ENCODE measurements around the gene CFL1.
"Not testable (repeated sequence)": the region's sequence is repeated elsewhere in the genome, so short reads cannot be mapped to it uniquely, and the experiment has no call there.

The CFL1 gene

GRCh38 chr11:65856689-65857499 lies 1.1 kb downstream of the CFL1 start:
- DNase-seq (ENCODE audit: low read depth), result peak; percentile 78

GRCh38 chr11:65855927-65856363 lies 2.0 kb downstream of the CFL1 start:
- DNase-seq (ENCODE audit: low read depth), result no peak

- DNase-seq (ENCODE audit: low read depth), result no peak
Observed at GRCh38 chr11:65854852-65855837, 2.8 kb downstream of the CFL1 start.

GRCh38 chr11:65854161-65854592 lies 3.8 kb downstream of the CFL1 start:
- DNase-seq (ENCODE audit: low read depth), result no peak

GRCh38 chr11:65853246-65853979 lies 4.6 kb downstream of the CFL1 start:
- DNase-seq (ENCODE audit: low read depth), result no peak

- no peak for DNase-seq (ENCODE audit: low read depth)
Observed at GRCh38 chr11:65852508-65853245, 5.3 kb downstream of the CFL1 start.

- no peak for DNase-seq (ENCODE audit: low read depth)
Observed at GRCh38 chr11:65851811-65852507, 6.0 kb downstream of the CFL1 start.

GRCh38 chr11:65851083-65851579 lies 6.8 kb downstream of the CFL1 start:
- DNase-seq (ENCODE audit: low read depth), result peak; percentile 51

GRCh38 chr11:65850217-65851082 lies 7.5 kb downstream of the CFL1 start:
- DNase-seq (ENCODE audit: low read depth), result no peak

- DNase-seq (ENCODE audit: low read depth), result no peak
Observed at GRCh38 chr11:65849771-65850216, 8.2 kb downstream of the CFL1 start.

GRCh38 chr11:65849366-65849765 lies 8.6 kb downstream of the CFL1 start:
- DNase-seq (ENCODE audit: low read depth), result no peak

GRCh38 chr11:65848693-65849092 lies 9.3 kb downstream of the CFL1 start:
- DNase-seq (ENCODE audit: low read depth), result not testable (repeated sequence)

- DNase-seq (ENCODE audit: low read depth), result no peak
Observed at GRCh38 chr11:65847746-65848145, 10.2 kb downstream of the CFL1 start.

GRCh38 chr11:65844231-65844872 lies 13.6 kb downstream of the CFL1 start:
- no peak for DNase-seq (ENCODE audit: low read depth)

- DNase-seq (ENCODE audit: low read depth), result no peak
Observed at GRCh38 chr11:65843811-65844210, 14.2 kb downstream of the CFL1 start.

GRCh38 chr11:65842144-65842543 lies 15.8 kb downstream of the CFL1 start:
- no peak for DNase-seq (ENCODE audit: low read depth)

GRCh38 chr11:65834202-65834601 lies 23.8 kb downstream of the CFL1 start:
- DNase-seq (ENCODE audit: low read depth), result no peak

GRCh38 chr11:65833297-65834030 lies 24.5 kb downstream of the CFL1 start, which contains the start of gene SNX32:
TSS of gene SNX32 (plus strand) at chr11:65833963. CDS start at chr11:65834066, 103 bp downstream.
- peak; percentile 89 for DNase-seq (ENCODE audit: low read depth)
